Measurements from ENCODE around the gene FYB2.
"Not testable (repeated sequence)": the region's sequence is repeated elsewhere in the genome, so short reads cannot be mapped to it uniquely, and the experiment has no call there.

FYB2 gene

DNA sequence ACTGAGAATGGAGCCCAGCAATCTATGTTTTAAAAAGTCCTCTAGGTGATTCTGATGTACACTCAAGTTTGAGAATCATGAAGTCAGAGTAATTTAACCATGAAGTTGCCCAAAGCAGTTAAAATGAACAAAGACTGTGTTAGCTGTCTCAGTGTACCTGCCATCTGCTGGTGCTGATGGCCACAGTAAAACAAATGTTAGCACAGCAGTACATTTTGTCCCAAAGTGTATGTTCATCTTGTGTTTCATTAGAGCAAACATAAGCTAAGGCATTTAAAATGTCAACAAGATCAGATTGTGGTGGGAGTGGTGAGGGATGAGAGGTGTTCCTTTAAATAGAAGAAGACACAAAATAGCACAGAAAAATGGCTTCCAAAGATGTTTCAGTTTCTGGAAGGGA lies 31.1 kb downstream of the FYB2 start:
- DNase-seq = peak; percentile 2

DNA sequence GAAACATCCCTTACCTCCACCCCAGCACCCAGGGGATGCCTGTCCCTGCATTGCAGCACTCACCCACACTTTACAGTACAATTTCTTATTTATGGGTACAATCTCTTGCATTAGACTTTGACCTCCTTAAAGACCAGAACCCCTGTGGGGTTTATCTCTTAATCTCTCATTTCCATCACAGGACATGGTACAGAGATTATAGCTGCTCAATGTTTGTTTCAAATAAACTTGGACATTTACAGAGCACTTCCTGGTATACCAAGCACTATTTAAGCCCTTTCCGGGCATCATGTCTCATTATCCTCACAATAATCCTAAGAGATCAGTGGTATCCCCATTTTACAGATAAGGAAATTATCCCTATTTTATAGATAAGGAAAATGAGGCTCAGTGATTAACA lies 31.9 kb downstream of the FYB2 start:
- no peak for DNase-seq

- DNase-seq = no peak
Measured at GRCh38 chr1:56782773-56783172, 36.4 kb downstream of the FYB2 start.

DNA sequence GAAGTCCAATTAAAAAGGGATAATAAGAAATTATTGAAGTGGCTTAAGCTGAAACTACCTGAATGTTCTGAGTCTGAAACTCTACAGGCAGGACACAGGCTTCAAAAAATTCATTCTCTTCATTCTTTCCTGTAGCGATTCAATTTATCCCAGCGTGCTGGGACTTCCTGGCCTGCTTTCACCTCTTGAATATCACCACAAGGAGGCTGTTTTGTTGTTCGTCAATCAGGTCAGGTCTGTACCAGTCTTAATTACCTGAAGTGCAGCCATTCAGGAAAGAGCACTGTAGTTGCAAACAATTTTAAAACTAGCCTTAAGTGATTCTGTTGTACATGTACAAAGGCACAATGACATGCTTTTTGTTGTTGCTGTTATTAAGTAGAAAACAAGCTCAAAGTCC lies 38.4 kb downstream of the FYB2 start:
- DNase-seq = no peak

- DNase-seq = no peak
Measured at GRCh38 chr1:56780128-56780750, 39.0 kb downstream of the FYB2 start.

DNA sequence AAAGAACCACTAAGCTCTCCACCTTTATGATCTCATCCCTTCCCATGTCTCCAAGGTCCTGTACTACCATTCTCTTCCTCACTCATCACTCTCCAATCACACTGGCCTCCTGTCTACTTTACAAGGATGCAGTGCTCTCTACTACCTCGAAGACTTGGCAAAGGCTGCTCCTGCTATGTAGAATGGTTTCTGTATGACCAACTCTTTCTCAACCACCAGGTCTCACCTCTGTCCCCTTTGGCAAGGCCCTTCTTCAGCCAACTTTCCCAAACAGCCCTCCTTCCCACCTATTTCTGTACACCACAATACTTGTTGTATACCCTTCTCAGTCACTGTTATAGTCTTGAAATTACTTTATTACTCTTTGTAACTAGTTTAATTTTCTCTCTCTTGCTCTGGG lies 41.2 kb downstream of the FYB2 start:
- no peak for DNase-seq

DNA sequence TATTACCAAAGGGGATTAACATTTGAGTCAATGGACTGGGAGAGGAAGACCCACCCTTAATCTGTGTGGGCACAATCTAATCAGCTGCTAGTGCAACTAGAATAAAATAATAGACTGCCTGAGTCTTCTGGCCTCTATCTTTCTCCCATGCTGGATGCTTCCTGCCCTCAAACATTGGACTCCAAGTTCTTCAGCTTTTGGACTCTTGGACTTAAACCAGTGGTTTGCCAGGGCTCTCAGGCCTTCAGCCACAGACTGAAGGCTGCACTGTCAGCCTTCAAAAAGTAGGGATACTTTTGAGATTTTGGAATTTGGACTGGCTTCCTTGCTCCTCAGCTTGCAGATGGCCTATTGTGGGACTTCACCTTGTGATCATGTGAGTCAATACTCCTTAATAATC lies 44.5 kb downstream of the FYB2 start:
- DNase-seq = not testable (repeated sequence)

- no peak for DNase-seq
Measured at GRCh38 chr1:56774067-56774609, 45.1 kb downstream of the FYB2 start.

DNA sequence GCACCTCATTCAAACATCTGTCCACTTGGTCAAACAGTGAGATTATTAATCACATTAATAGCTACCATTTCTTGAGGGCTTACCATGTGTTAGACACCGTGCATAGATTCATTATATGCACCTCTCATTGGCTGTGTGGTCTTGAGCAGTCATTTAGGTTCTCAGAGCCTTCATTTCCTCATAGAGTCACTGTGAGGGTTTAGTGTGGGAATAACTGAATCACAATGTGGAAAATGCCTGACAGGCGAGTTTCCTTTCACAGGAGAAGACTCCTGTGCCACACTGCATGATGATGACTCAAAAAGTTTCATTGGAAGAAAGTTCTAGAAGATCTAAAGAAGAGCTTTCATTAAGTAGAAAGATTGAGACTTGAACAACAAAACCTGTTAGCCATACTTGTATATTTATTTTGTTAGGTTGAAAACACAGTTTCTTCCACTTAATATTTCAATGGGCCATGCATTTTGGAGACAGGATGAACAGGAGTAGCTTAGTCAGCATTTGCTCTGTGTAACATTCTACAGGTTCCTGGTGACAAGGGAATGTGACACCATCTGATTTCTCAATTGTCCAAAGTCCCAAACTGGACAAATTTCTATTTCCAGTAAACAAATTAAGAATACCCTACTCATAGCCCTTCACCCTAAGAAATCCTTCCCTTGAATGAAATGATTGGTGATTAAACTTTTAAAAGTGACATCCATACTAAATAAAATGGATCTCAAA lies 45.7 kb downstream of the FYB2 start:
- no peak for DNase-seq

- no peak for DNase-seq
Measured at GRCh38 chr1:56771717-56772116, 47.5 kb downstream of the FYB2 start.

GRCh38 chr1:56758794-56759193 lies 60.4 kb downstream of the FYB2 start:
- DNase-seq = no peak

DNA sequence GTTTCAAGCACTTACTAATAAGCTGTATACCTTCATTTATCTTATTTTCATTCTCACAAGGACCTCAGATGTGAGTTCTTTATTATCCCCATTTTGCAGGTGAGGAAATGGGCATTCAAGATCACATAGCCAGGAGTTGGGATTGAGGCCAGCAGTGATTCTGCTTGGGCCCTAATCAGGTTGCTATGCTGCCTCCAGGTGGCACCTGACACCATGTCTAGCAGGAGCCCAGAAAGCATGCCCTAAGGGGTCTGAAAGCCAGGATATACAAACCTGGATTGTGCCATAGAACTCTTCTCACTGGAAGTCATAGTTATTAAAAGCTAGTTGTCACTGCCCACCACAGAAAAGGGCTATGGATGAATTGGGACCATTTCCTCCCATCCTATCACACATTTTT lies 61.1 kb downstream of the FYB2 start:
- no peak for DNase-seq

DNA sequence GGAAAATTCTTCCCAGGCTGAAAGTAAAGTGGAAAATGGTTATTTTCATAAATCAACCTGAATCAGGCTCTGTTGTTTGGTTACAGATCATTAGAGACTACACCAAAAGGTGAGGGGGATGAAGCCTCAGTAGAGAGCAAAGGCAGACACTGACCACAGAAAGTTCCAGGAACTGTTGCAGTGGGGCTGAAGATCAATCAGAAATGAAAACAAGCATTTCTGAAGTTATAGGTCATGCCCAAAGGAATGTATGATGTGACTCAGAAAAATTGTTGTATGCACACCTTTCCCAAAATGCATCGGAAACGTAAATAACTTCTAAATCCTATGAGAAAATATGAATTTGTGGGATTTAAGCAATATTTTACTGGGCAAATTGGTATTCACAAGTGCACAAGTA lies 63.3 kb downstream of the FYB2 start:
- no peak for DNase-seq

DNA sequence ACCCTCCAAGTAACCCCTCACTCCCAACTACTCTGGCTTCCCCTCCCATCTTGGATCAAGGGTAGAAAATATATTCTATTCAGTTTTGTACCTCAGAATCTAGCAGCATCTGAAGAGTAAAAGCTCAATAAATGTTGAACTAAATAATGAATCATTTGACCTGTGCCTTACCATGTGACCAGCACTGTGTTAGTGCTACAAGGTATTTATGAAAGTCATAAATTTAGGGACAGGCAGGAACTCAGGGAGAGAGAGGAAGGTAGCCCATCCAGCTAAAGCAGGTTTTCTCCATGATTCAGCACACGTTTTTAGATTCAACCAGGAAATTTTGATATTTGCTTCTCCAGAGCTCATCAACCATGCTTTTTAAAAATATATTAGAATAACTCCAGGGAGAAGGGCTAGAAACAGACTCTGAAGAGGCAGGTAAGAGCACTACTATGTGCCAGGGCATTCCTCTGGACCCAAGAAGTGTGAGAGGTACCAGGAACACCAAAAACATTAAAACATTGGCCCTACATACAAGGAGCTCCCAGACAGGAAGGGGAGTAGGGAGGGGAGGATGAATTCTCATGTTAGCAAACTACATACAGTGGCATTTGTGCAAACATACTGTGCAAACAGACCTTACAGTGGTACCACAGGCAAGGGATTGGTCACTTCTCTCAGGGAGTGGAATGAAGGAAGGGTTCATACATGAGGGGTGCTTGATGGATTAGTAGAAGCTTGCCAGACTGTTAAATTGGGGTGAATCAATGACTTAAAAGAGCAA lies 64.3 kb downstream of the FYB2 start:
- no peak for DNase-seq

- no peak for DNase-seq
Measured at GRCh38 chr1:56745231-56745630, 74.0 kb downstream of the FYB2 start.

GRCh38 chr1:56728964-56729363 lies 90.2 kb downstream of the FYB2 start:
- DNase-seq = no peak

GRCh38 chr1:56726706-56727105 lies 92.5 kb downstream of the FYB2 start:
- DNase-seq = no peak

DNA sequence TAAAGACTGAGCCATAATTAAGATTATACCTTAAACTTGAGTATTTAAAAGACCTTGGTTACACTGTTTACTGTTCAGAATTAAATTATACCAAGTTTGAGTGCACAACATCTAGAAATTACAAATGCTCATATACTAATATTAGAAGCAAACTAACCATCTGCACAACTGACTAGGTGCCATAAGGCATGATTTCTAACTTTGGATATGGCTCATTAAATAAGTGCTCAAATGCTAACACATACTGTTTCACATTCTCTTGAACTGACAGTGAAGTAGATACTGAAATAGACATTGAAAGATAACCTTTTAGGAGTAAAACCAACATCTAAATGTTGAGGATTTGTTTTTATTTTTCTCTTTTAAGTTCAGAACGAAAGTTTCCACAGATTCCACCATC lies 100.0 kb downstream of the FYB2 start:
- DNase-seq = peak; percentile 27

- no peak for DNase-seq
Measured at GRCh38 chr1:56715156-56715555, 104.0 kb downstream of the FYB2 start.

- no peak for DNase-seq
Measured at GRCh38 chr1:56713112-56713511, 106.1 kb downstream of the FYB2 start.

DNA sequence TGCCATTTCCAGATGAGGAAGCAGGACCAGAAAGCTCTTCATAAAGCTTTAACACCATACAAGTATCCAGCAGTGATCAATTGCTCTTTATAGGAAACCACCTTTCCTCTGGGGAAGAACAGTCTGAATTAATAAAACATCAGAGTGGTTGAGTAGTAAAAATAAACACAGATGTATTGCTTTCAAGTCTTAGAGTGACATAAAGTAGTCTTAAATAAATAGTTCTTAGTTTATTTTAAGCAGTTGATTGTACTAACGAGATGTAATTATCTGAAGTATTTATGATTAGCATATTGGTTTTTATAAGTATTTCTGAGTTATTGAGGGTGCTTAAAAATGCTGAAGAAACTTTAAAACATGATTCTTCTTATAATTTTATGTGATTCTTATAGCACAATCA lies 107.1 kb downstream of the FYB2 start:
- DNase-seq = no peak

DNA sequence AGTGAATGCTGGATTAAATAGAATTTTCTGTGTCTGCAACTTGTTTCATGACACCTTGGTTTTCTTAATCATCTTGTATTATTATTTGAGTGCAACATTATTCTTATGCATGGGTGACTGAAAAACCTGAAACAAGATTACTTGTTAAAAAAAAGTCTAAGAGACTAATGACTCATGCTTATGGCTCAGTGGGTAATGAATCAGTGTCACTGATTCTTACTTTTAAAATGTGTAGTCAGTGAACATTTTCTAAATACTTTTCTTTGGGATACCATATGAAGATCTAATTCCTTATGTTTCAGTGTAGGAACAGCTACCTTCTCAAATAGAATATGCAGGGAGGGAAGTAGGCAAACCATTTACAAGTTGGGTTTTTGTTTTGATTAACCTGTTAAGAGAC lies 108.6 kb downstream of the FYB2 start:
- DNase-seq = no peak

- DNase-seq = no peak
Measured at GRCh38 chr1:56709995-56710394, 109.2 kb downstream of the FYB2 start.

Measured in NCI-H1694 (cell line).